Left hindlimb (tissue), 1 donor: ENCODE data around the gene SLC46A2.
A peak's percentile ranks its signal among the peaks of the same experiment; 100 is the strongest.

Experiments used
- DNase-seq: peaks from one replicate; pipeline ENCODE4 v3.0.0-alpha.2; 2018

Gene SLC46A2

GRCh38 chr9:112856843-112857242, 33.8 kb downstream of the SLC46A2 start:
- DNase-seq, result no peak

GRCh38 chr9:112856200-112856599, 34.5 kb downstream of the SLC46A2 start:
- DNase-seq, result no peak

GRCh38 chr9:112854657-112855056, 36.0 kb downstream of the SLC46A2 start:
- DNase-seq, result no peak

GRCh38 chr9:112853882-112854585, 36.6 kb downstream of the SLC46A2 start:
- peak; percentile 48 for DNase-seq

GRCh38 chr9:112852741-112853504, 37.8 kb downstream of the SLC46A2 start:
- DNase-seq, result no peak

GRCh38 chr9:112850840-112851239, 39.8 kb downstream of the SLC46A2 start:
- DNase-seq, result no peak

- no peak for DNase-seq
Observed at GRCh38 chr9:112849363-112849922, 41.2 kb downstream of the SLC46A2 start.

- no peak for DNase-seq
Observed at GRCh38 chr9:112848316-112849151, 42.1 kb downstream of the SLC46A2 start.

- no peak for DNase-seq
Observed at GRCh38 chr9:112846528-112847488, 43.9 kb downstream of the SLC46A2 start.

GRCh38 chr9:112844771-112845542, 45.7 kb downstream of the SLC46A2 start:
- DNase-seq, result peak; percentile 80

- no peak for DNase-seq
Observed at GRCh38 chr9:112842555-112842954, 48.1 kb downstream of the SLC46A2 start.

- DNase-seq, result no peak
Observed at GRCh38 chr9:112841261-112841660, 49.4 kb downstream of the SLC46A2 start.

- DNase-seq, result no peak
Observed at GRCh38 chr9:112839331-112839730, 51.3 kb downstream of the SLC46A2 start.

- DNase-seq, result no peak
Observed at GRCh38 chr9:112838342-112838741, 52.3 kb downstream of the SLC46A2 start.

- DNase-seq, result no peak
Observed at GRCh38 chr9:112836394-112836793, 54.3 kb downstream of the SLC46A2 start.

GRCh38 chr9:112833081-112833480, 57.6 kb downstream of the SLC46A2 start:
- DNase-seq, result no peak

- no peak for DNase-seq
Observed at GRCh38 chr9:112831969-112832368, 58.7 kb downstream of the SLC46A2 start.

GRCh38 chr9:112831281-112831851, 59.3 kb downstream of the SLC46A2 start:
- no peak for DNase-seq
